ENCODE data around the gene SELENOI.

GRCh38 chr2:26384597-26384996, 38.7 kb downstream of the SELENOI start:
- TF ChIP-seq CTCF (IDR thresholded peaks at IDR 0.05) (no peak), POLR2A (IDR thresholded peaks at IDR 0.05) (no peak)
